ENCODE results near the gene MAMDC4. TPM values are rescaled to one million over a fixed set of nuclear protein-coding genes. Genes with fewer than 3 reads are reported as not detected.

MAMDC4 gene
- total RNA-seq, 1 experiment from 2014 or later: 6.7 TPM

- no peak for TF ChIP-seq MYBL2 (CRISPR knock-in tag; IDR thresholded peaks at IDR 0.05)
- TF ChIP-seq ZSCAN18 (CRISPR knock-in tag; IDR thresholded peaks at IDR 0.05): no peak
- TF ChIP-seq ATF1 (CRISPR knock-in tag; IDR thresholded peaks at IDR 0.05): no peak
- TF ChIP-seq ARID4B (CRISPR knock-in tag; IDR thresholded peaks at IDR 0.05; ENCODE audit: borderline replicate concordance): no peak
- H3K9me3 Mint-ChIP-seq: no peaks in the 10 kb centered on the region
- POLR2A ChIA-PET: no interaction called here
- ATAC-seq (no peak), DNase-seq (ENCODE audit: low spot score) (no peak)
- peak overlapping the region; percentile 94 for H3K4me3 Mint-ChIP-seq
- CTCF ChIA-PET: interaction anchor here (1.0 to 1.2 kb wide), 2 partner anchors 134 to 185 kb away, joined by 3 to 4 read pairs; no protein-coding TSS in a partner anchor
- peaks cover 4% of the 10 kb centered on the region for H3K4me1 Mint-ChIP-seq
- H3K27me3 Mint-ChIP-seq (ENCODE audit: low read depth): peaks cover 3% of the 10 kb centered on the region
- peak overlapping the region; percentile 74; the same call in 1 of the 2 replicates for H3K27ac Mint-ChIP-seq
- peaks cover 2% of the 10 kb centered on the region; the same call in 1 of the 2 replicates for H3K36me3 Mint-ChIP-seq
These were observed 1.9 kb upstream of the MAMDC4 start for GRCh38 chr9:136849960-136850865.

- Mint-ChIP-seq H3K36me3 (peaks cover 2% of the 10 kb centered on the region; the same call in 1 of the 2 replicates), H3K27ac (no peak overlapping the region), H3K9me3 (no peaks in the 10 kb centered on the region), H3K4me1 (peaks cover 4% of the 10 kb centered on the region), H3K27me3 (ENCODE audit: low read depth) (peaks cover 3% of the 10 kb centered on the region), H3K4me3 (no peak overlapping the region; the same call in 1 of the 2 replicates)
- CTCF ChIA-PET: interaction anchor here (1.2 kb wide), 1 partner anchor 184 kb away, joined by 3 read pairs; no protein-coding TSS in a partner anchor
- no peak for DNase-seq (ENCODE audit: low spot score)
- ATAC-seq: no peak
- TF ChIP-seq ZBTB21 (CRISPR knock-in tag; IDR thresholded peaks at IDR 0.05; ENCODE audit: borderline replicate concordance) (no peak), IRF2 (CRISPR knock-in tag; IDR thresholded peaks at IDR 0.05; ENCODE audit: borderline replicate concordance, low read depth) (no peak), USF2 (CRISPR knock-in tag; IDR thresholded peaks at IDR 0.05) (no peak), ZNF532 (CRISPR knock-in tag; IDR thresholded peaks at IDR 0.05; ENCODE audit: borderline replicate concordance) (no peak), CTCF (IDR thresholded peaks at IDR 0.05) (no peak), ZNF138 (CRISPR knock-in tag; conservative IDR thresholded peaks at IDR 0.05) (no peak)
- POLR2A ChIA-PET: interaction anchor here (0.8 to 1.0 kb wide), 2 partner anchors 9 to 11 kb away, joined by 3 read pairs; no protein-coding TSS in a partner anchor
These were observed 1.0 kb upstream of the MAMDC4 start for GRCh38 chr9:136850866-136851775.
